HepG2 (cell line): ENCODE results near the gene LHFPL2. TPM values are rescaled to one million over a fixed set of nuclear protein-coding genes. Genes with fewer than 3 reads are reported as not detected.

ENCODE experiments used
- ATF3 ChIP-seq: sonication (generic); formaldehyde crosslinking; IDR thresholded peaks from 2 replicates; pipeline ENCODE4 v1.4.0; 2020; ENCODE audit warnings: missing genetic modification reagents
- ATF5 ChIP-seq: sonication (generic); formaldehyde crosslinking; IDR thresholded peaks from 2 replicates; pipeline ENCODE4 v1.4.0; 2020; ENCODE audit warnings: mild to moderate bottlenecking, low read depth, missing genetic modification reagents
- BCL6 ChIP-seq: IDR thresholded peaks from 2 replicates; pipeline ENCODE4 v1.6.1; 2016; ENCODE audit warnings: missing genetic modification reagents, missing compliant biosample characterization
- BCLAF1 ChIP-seq: fragments of 450-650 bp; IDR thresholded peaks from 2 replicates; pipeline ENCODE4 v1.6.1; 2017; ENCODE audit warnings: mild to moderate bottlenecking
- DBP ChIP-seq: sonication (generic); formaldehyde crosslinking; IDR thresholded peaks from 2 replicates; pipeline ENCODE4 v1.4.0; 2020; ENCODE audit warnings: missing genetic modification reagents; ENCODE audit errors: not compliant biosample characterization
- ELF3 ChIP-seq: IDR thresholded peaks from 2 replicates; pipeline ENCODE4 v1.6.1; 2016; ENCODE audit warnings: missing genetic modification reagents, missing compliant biosample characterization
- FOXK2 ChIP-seq: fragments of 450-650 bp; IDR thresholded peaks from 2 replicates; pipeline ENCODE4 v1.6.1; 2016
- HNRNPH1 ChIP-seq: fragments of 200-400 bp; formaldehyde crosslinking; optimal IDR thresholded peaks from 2 replicates; pipeline ENCODE3; 2017; ENCODE audit warnings: mild to moderate bottlenecking, low read depth, low read length
- HOMEZ ChIP-seq: IDR thresholded peaks from 2 replicates; pipeline ENCODE4 v1.6.1; 2016; ENCODE audit warnings: low read depth
- MAZ ChIP-seq, 2 experiments: sonication (generic) in 1 of 2; formaldehyde crosslinking in 1 of 2; IDR thresholded peaks; 2 replicates each; pipeline versions ENCODE4 v1.5.0 to v1.6.1; 2012 to 2020; ENCODE audit warnings: low read depth in 2 of 2, mild to moderate bottlenecking in 2 of 2, borderline replicate concordance in 1 of 2, improper control_type of control experiment in 1 of 2, low read length in 1 of 2, missing genetic modification reagents in 1 of 2, moderate library complexity in 1 of 2
- MTF1 ChIP-seq: sonication (generic); formaldehyde crosslinking; IDR thresholded peaks from 2 replicates; pipeline ENCODE4 v1.5.0; 2020; ENCODE audit warnings: missing genetic modification reagents
- RBM22 ChIP-seq: fragments of 200-400 bp; formaldehyde crosslinking; optimal IDR thresholded peaks from 2 replicates; pipeline ENCODE3; 2017; ENCODE audit warnings: mild to moderate bottlenecking, low read length, moderate library complexity
- TBX2 ChIP-seq: sonication (generic); formaldehyde crosslinking; IDR thresholded peaks from 2 replicates; pipeline ENCODE4 v1.5.0; 2020; ENCODE audit warnings: missing genetic modification reagents, mild to moderate bottlenecking, borderline replicate concordance
- XBP1 ChIP-seq: sonication (generic); formaldehyde crosslinking; IDR thresholded peaks from 2 replicates; pipeline ENCODE4 v1.5.0; 2020; ENCODE audit warnings: missing genetic modification reagents
- ZBTB25 ChIP-seq: IDR thresholded peaks from 2 replicates; pipeline ENCODE4 v1.6.1; 2018; ENCODE audit warnings: missing genetic modification reagents
- ZNF329 ChIP-seq: sonication (generic); formaldehyde crosslinking; IDR thresholded peaks from 2 replicates; pipeline ENCODE4 v1.9.0; 2021; ENCODE audit warnings: low read depth, mild to moderate bottlenecking, missing genetic modification reagents
- ZNF552 ChIP-seq: sonication (generic); formaldehyde crosslinking; IDR thresholded peaks from 2 replicates; pipeline ENCODE4 v1.9.0; 2022; ENCODE audit warnings: missing genetic modification reagents, mild to moderate bottlenecking, borderline replicate concordance
- ZNF775 ChIP-seq: sonication (generic); formaldehyde crosslinking; IDR thresholded peaks from 2 replicates; pipeline ENCODE4 v1.4.0; 2020; ENCODE audit warnings: missing genetic modification reagents, mild to moderate bottlenecking, moderate library complexity, borderline replicate concordance
- polyA plus RNA-seq, 8 experiments: library from polyadenylated mRNA; depleted of rRNA in 3 of 8; stranded (reverse) in 7 of 8; unstranded in 1 of 8; fragments of >200 nt; fragmentation: Illumina TruSeq in 4 of 8; extraction: Trizol in 4 of 8; gene quantifications; 2 replicates each; pipeline versions ENCODE4 v1.2.1 to v1.2.3, GENCODE V29; 2011 to 2016; ENCODE audit warnings: low read depth in 4 of 8, missing spikeins in 1 of 8, mixed read lengths in 1 of 8; ENCODE audit not compliant: insufficient read depth in 1 of 8
- total RNA-seq, 5 experiments: library from RNA; depleted of rRNA; stranded (reverse); fragments of >200 nt; fragmentation: Illumina TruSeq; extraction: Trizol; gene quantifications; 2 replicates each; pipeline ENCODE4 v1.2.3, GENCODE V29; 2016; ENCODE audit warnings: low read depth in 1 of 5

The LHFPL2 gene
- total and polyA plus RNA-seq, 2 of the 13 experiments (the other 11 are each of a cell fraction or from before 2014, with no cell fraction given) = 6.0 to 20.0 TPM

GRCh38 chr5:78594610-78595457 lies 53.7 kb downstream of the LHFPL2 start (continued):
- TF ChIP-seq BCLAF1 (no peak), ATF5 (CRISPR knock-in tag) (no peak), HOMEZ (CRISPR knock-in tag) (peak; percentile 46; the same call in 1 of the 2 replicates), MAZ (IDR thresholded peaks at IDR 0.05; ENCODE audit: borderline replicate concordance, low read depth, low read length) (no peak), MAZ (CRISPR knock-in tag; IDR thresholded peaks at IDR 0.05; ENCODE audit: low read depth) (no peak), BCL6 (CRISPR knock-in tag) (no peak; the same call in 1 of the 2 replicates), ZNF329 (CRISPR knock-in tag) (no peak), ATF3 (CRISPR knock-in tag) (no peak; the same call in 1 of the 2 replicates), FOXK2 (no peak), ZNF775 (CRISPR knock-in tag) (0 out of 2 replicates have a peak, but pooled peaks have one; percentile 40), ZNF552 (CRISPR knock-in tag) (no peak), MTF1 (CRISPR knock-in tag) (no peak), XBP1 (CRISPR knock-in tag) (peak; percentile 54; the same call in 1 of the 2 replicates), RBM22 (peak; percentile 37), ZBTB25 (no peak), HNRNPH1 (no peak), TBX2 (CRISPR knock-in tag) (no peak), ELF3 (CRISPR knock-in tag) (peak; percentile 55; the same call in 1 of the 2 replicates), DBP (CRISPR knock-in tag) (no peak)
